ENCODE measurements around the gene MTARC1. TPM values are rescaled to one million over a fixed set of nuclear protein-coding genes. Genes with fewer than 3 reads are reported as not detected.

MTARC1 gene
- total RNA-seq, 1 experiment from 2014 or later = 26.5 TPM

DNA sequence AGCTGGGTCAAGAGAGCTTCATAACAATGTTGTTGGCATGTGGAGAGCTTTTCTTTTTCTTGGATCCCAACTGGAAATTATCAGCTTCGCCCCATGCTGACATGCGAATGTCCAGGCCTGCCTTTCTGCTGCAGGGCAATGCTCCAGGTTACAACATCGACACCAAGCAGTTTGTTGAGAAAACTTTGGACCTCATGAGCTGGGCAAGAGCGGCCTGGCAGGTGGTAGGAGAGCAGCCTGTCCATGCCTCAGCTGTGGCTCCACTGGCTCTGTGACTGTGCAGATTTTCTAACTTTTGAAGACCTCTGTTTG is 41.4 kb downstream of the MTARC1 start:
- RAD21 ChIA-PET (ENCODE audit: low non-redundant PET in 1 of 2, low total read pairs in 2 of 2, uncharacterized antibody in 2 of 2, unreplicated experiment in 2 of 2) = no interaction called here
- ATAC-seq = no peak
- no TSS peak for BruUV-seq (replicated peaks)
- Histone ChIP-seq H3K9me3 (ENCODE audit: control insufficient read depth in 1 of 2, insufficient read depth in 1 of 2, low read depth in 1 of 2, low read length in 2 of 2) (no peaks in the 10 kb centered on the region), H2AFZ (ENCODE audit: low read depth, low read length, poor library complexity, severe bottlenecking) (no peak overlapping the region), H3K27me3 (ENCODE audit: insufficient read depth, low read length) (no peaks in the 10 kb centered on the region), H3K36me3 (ENCODE audit: control insufficient read depth in 1 of 2, insufficient read depth in 2 of 2, low read length in 2 of 2) (no peaks in the 10 kb centered on the region), H3K4me1 (ENCODE audit: control insufficient read depth in 1 of 2, insufficient read depth in 2 of 2, low read length in 2 of 2) (no peaks in the 10 kb centered on the region), H3K9ac (ENCODE audit: low read length) (no peak overlapping the region), H4K20me1 (ENCODE audit: insufficient read depth) (no peaks in the 10 kb centered on the region), H3K4me2 (ENCODE audit: low read length) (no peak overlapping the region), H3K79me2 (ENCODE audit: insufficient read depth, low read length) (no peaks in the 10 kb centered on the region), H3K9me2 (ENCODE audit: insufficient read depth) (no peaks in the 10 kb centered on the region; the same call in 1 of the 2 replicates), H3K4me3 (replicated peaks in 1 of 2; ENCODE audit: low read depth in 1 of 2, low read length in 2 of 2) (no peak overlapping the region), H3K27ac (ENCODE audit: low read depth, low read length) (no peak overlapping the region)
- POLR2A ChIA-PET = no interaction called here
- DNase-seq (ENCODE audit: low read depth, low spot score) = no peak
- intact Hi-C loops (cut with micrococcal nuclease) = no loop called here
- CTCF ChIA-PET = no interaction called here
- no peak for TF ChIP-seq YY1 (IDR thresholded peaks at IDR 0.05; ENCODE audit: extremely low read depth, insufficient replicate concordance, low read depth, low read length)
- TF ChIP-seq EZH2phosphoT487 (IDR thresholded peaks at IDR 0.05; ENCODE audit: borderline replicate concordance) = no peak

DNA sequence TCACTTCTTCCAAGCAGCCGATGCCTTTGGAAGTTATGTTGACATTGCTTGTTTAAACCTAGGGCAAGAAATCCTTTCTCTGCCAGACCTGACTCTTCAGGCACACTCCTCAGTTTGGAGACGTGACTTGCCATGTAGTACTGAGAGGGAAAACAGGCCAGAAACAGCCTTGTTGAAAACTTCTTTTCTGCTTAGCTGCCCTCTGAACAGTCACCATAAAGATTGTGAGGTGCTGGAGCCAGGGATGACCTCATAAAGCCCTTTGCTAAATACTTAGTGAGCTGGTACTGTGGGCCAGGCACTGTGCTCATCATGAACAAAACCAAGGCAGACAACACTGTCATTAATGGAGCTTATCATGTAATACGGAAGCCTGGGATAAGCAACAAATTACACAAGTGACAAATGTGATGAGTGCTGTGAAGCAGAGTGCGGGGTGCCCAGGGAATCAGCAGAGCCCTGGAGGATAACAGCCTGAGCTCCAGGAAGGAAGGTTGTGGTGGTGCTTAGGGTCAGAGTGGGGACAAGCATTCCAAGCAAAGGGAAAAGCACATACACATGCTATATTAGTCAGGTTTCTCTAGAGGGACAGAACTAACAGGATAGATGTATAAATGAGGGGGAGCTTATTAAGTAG is 42.4 kb downstream of the MTARC1 start:
- intact Hi-C loops (cut with micrococcal nuclease) = no loop called here
- Histone ChIP-seq H3K9me2 (ENCODE audit: insufficient read depth) (no peaks in the 10 kb centered on the region; the same call in 1 of the 2 replicates), H3K4me1 (ENCODE audit: control insufficient read depth in 1 of 2, insufficient read depth in 2 of 2, low read length in 2 of 2) (no peaks in the 10 kb centered on the region), H3K9ac (ENCODE audit: low read length) (no peak overlapping the region), H3K4me2 (ENCODE audit: low read length) (no peak overlapping the region), H3K79me2 (ENCODE audit: insufficient read depth, low read length) (no peaks in the 10 kb centered on the region), H3K36me3 (ENCODE audit: control insufficient read depth in 1 of 2, insufficient read depth in 2 of 2, low read length in 2 of 2) (no peaks in the 10 kb centered on the region), H4K20me1 (ENCODE audit: insufficient read depth) (no peaks in the 10 kb centered on the region), H3K27me3 (ENCODE audit: insufficient read depth, low read length) (no peaks in the 10 kb centered on the region), H3K9me3 (ENCODE audit: control insufficient read depth in 1 of 2, insufficient read depth in 1 of 2, low read depth in 1 of 2, low read length in 2 of 2) (no peaks in the 10 kb centered on the region), H2AFZ (ENCODE audit: low read depth, low read length, poor library complexity, severe bottlenecking) (no peak overlapping the region), H3K27ac (ENCODE audit: low read depth, low read length) (no peak overlapping the region), H3K4me3 (replicated peaks in 1 of 2; ENCODE audit: low read depth in 1 of 2, low read length in 2 of 2) (no peak overlapping the region)
- TF ChIP-seq SP1 (IDR thresholded peaks at IDR 0.05; ENCODE audit: low read depth) = no peak
- TF ChIP-seq ELF1 (IDR thresholded peaks at IDR 0.05; ENCODE audit: borderline replicate concordance, low read depth) = no peak
- TF ChIP-seq TCF7L2 (IDR thresholded peaks at IDR 0.05; ENCODE audit: borderline replicate concordance, extremely low read depth, insufficient read depth, insufficient read length) = no peak
- no peak for TF ChIP-seq EGR1 (IDR thresholded peaks at IDR 0.05; ENCODE audit: low read depth)
- no peak for TF ChIP-seq CBX3 (IDR thresholded peaks at IDR 0.05; ENCODE audit: low read depth)
- TF ChIP-seq ZNF274 (IDR thresholded peaks at IDR 0.05; ENCODE audit: low read depth, low read length) = no peak
- TF ChIP-seq YY1 (IDR thresholded peaks at IDR 0.05; ENCODE audit: extremely low read depth, insufficient replicate concordance, low read depth, low read length) = no peak
- TF ChIP-seq, protein P1, sequence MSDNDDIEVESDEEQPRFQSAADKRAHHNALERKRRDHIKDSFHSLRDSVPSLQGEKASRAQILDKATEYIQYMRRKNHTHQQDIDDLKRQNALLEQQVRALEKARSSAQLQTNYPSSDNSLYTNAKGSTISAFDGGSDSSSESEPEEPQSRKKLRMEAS (IDR thresholded peaks at IDR 0.05) = no peak
- no peak for TF ChIP-seq POLR2A (IDR thresholded peaks at IDR 0.05; ENCODE audit: borderline replicate concordance, extremely low read depth, insufficient read depth, insufficient read length)
- TF ChIP-seq, protein P2, sequence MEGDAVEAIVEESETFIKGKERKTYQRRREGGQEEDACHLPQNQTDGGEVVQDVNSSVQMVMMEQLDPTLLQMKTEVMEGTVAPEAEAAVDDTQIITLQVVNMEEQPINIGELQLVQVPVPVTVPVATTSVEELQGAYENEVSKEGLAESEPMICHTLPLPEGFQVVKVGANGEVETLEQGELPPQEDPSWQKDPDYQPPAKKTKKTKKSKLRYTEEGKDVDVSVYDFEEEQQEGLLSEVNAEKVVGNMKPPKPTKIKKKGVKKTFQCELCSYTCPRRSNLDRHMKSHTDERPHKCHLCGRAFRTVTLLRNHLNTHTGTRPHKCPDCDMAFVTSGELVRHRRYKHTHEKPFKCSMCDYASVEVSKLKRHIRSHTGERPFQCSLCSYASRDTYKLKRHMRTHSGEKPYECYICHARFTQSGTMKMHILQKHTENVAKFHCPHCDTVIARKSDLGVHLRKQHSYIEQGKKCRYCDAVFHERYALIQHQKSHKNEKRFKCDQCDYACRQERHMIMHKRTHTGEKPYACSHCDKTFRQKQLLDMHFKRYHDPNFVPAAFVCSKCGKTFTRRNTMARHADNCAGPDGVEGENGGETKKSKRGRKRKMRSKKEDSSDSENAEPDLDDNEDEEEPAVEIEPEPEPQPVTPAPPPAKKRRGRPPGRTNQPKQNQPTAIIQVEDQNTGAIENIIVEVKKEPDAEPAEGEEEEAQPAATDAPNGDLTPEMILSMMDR (IDR thresholded peaks at IDR 0.05 in 2 of 3, conservative IDR thresholded peaks at IDR 0.05 in 1 of 3; ENCODE audit: borderline replicate concordance in 1 of 3, insufficient read depth in 1 of 3, low read depth in 2 of 3, low read length in 2 of 3) = no peak
- no peak for TF ChIP-seq POLR2AphosphoS5 (IDR thresholded peaks at IDR 0.05; ENCODE audit: low read depth, low read length)
- TF ChIP-seq, protein P3, sequence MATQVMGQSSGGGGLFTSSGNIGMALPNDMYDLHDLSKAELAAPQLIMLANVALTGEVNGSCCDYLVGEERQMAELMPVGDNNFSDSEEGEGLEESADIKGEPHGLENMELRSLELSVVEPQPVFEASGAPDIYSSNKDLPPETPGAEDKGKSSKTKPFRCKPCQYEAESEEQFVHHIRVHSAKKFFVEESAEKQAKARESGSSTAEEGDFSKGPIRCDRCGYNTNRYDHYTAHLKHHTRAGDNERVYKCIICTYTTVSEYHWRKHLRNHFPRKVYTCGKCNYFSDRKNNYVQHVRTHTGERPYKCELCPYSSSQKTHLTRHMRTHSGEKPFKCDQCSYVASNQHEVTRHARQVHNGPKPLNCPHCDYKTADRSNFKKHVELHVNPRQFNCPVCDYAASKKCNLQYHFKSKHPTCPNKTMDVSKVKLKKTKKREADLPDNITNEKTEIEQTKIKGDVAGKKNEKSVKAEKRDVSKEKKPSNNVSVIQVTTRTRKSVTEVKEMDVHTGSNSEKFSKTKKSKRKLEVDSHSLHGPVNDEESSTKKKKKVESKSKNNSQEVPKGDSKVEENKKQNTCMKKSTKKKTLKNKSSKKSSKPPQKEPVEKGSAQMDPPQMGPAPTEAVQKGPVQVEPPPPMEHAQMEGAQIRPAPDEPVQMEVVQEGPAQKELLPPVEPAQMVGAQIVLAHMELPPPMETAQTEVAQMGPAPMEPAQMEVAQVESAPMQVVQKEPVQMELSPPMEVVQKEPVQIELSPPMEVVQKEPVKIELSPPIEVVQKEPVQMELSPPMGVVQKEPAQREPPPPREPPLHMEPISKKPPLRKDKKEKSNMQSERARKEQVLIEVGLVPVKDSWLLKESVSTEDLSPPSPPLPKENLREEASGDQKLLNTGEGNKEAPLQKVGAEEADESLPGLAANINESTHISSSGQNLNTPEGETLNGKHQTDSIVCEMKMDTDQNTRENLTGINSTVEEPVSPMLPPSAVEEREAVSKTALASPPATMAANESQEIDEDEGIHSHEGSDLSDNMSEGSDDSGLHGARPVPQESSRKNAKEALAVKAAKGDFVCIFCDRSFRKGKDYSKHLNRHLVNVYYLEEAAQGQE (IDR thresholded peaks at IDR 0.05; ENCODE audit: low read depth) = no peak
- no peak for TF ChIP-seq RAD21 (IDR thresholded peaks at IDR 0.05; ENCODE audit: low read depth)
- TF ChIP-seq EZH2 (IDR thresholded peaks at IDR 0.05) = no peak
- BruUV-seq (replicated peaks) = no TSS peak
- ChIA-PET CTCF (no interaction called here), RAD21 (ENCODE audit: low non-redundant PET in 1 of 2, low total read pairs in 2 of 2, uncharacterized antibody in 2 of 2, unreplicated experiment in 2 of 2) (no interaction called here), POLR2A (no interaction called here)
- DNase-seq (ENCODE audit: low read depth, low spot score) = no peak
- ATAC-seq = no peak
